SH-SY5Y (cell line): ENCODE data around the gene NDUFC1.

Experiments
- GATA2 ChIP-seq: IDR thresholded peaks from 2 replicates; pipeline ENCODE4 v1.6.1; 2011; ENCODE audit warnings: mild to moderate bottlenecking, low read depth, low read length
- GATA3 ChIP-seq: IDR thresholded peaks from 2 replicates; pipeline ENCODE4 v1.6.1; 2011; ENCODE audit warnings: low read depth, mild to moderate bottlenecking, low read length, moderate library complexity

DNA sequence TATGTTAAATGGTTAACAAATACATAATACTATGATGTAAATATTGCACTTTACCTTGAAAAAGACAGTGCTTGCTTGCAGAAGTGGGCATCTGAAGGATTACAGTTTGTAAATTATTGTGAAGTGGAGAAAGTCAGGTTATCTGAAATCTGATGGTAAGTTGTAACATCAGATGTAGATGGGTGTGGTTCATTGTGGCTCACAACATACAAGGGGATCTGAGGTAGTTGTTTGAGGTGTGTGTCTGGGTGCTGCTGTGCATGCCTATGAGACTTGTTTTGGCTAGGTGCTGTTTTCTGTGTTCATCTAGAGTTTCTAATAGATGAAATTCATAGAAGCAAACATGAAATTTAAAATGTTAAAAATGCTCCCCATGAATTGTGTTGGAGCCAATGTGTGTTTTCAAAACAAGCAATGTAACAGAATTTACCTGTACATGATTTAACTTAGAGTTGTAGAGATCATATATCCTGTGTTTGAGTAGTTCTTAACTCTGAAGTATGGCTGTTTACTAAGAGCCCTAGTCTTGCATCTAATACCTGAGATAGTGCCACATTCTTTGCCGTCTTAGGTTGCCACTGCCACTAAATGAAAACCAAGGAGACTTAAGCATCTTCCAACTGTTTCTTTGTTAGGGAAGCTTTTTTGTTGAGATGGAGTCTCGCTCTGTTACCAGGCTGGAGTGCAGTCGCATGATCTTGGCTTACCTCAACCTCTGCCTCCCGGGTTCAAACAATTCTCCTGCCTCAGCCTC is 11.9 kb upstream of the NDUFC1 start:
- no peak for TF ChIP-seq GATA3
- no peak for TF ChIP-seq GATA2
